CD14-positive monocyte (primary cell): Measurements from ENCODE around the gene CYP4V2. TPM values are rescaled to one million over a fixed set of nuclear protein-coding genes. Genes with fewer than 3 reads are reported as not detected.

Experiments
- DNase-seq, 3 donors: peaks; one replicate each; pipeline ENCODE4 v3.0.0-alpha.2; 2011 to 2022
- H2AFZ ChIP-seq: 2 replicates; pipeline ENCODE4 v1.6.0; 2012; ENCODE audit warnings: mild to moderate bottlenecking, low read depth, low read length, inconsistent platforms; ENCODE audit not compliant: insufficient read depth, poor library complexity, severe bottlenecking
- H3K27ac ChIP-seq, 2 donors: 1 replicate in 1 of 2; 2 replicates in 1 of 2; pipeline ENCODE4 v1.5.1; 2012 to 2013; ENCODE audit warnings: low read length in 2 of 2, control low read depth in 1 of 2, inconsistent platforms in 1 of 2, low read depth in 1 of 2, mild to moderate bottlenecking in 1 of 2
- H3K27me3 ChIP-seq, 2 donors: one replicate each; pipeline versions ENCODE4 v1.6.0 to v1.6.1; 2011 to 2013; ENCODE audit warnings: low read length in 2 of 2; ENCODE audit not compliant: control insufficient read depth in 2 of 2, insufficient read depth in 2 of 2
- H3K36me3 ChIP-seq, 2 donors: replicated peaks in 1 of 2; 1 replicate in 1 of 2; 2 replicates in 1 of 2; pipeline versions ENCODE4 v1.5.1 to v1.6.1; 2012 to 2013; ENCODE audit warnings: low read length in 2 of 2, control low read depth in 1 of 2, inconsistent platforms in 1 of 2, mild to moderate bottlenecking in 1 of 2; ENCODE audit not compliant: insufficient read depth in 2 of 2, control insufficient read depth in 1 of 2
- H3K4me1 ChIP-seq, 2 donors: 1 replicate in 1 of 2; 2 replicates in 1 of 2; pipeline versions ENCODE4 v1.5.1 to v1.6.1; 2012 to 2013; ENCODE audit warnings: low read length in 2 of 2, control low read depth in 1 of 2, inconsistent platforms in 1 of 2, mild to moderate bottlenecking in 1 of 2, moderate library complexity in 1 of 2; ENCODE audit not compliant: insufficient read depth in 2 of 2, control insufficient read depth in 1 of 2
- H3K4me2 ChIP-seq: replicated peaks from 2 replicates; pipeline ENCODE3; 2012; ENCODE audit warnings: low read length, moderate library complexity, mild to moderate bottlenecking; ENCODE audit not compliant: poor library complexity, severe bottlenecking; ENCODE audit errors: extremely low read depth
- H3K4me3 ChIP-seq, 3 experiments: fragments of 200-600 bp in 1 of 3; sonication (generic) in 1 of 3; replicated peaks in 1 of 3; 1 replicate in 2 of 3; 2 replicates in 1 of 3; pipeline ENCODE4 v1.5.1; 2011 to 2013; ENCODE audit warnings: low read length in 3 of 3, mild to moderate bottlenecking in 3 of 3, control low read depth in 2 of 3, low read depth in 2 of 3, inconsistent platforms in 1 of 3, moderate library complexity in 1 of 3
- H3K79me2 ChIP-seq: 2 replicates; pipeline ENCODE4 v1.6.0; 2012; ENCODE audit warnings: mild to moderate bottlenecking, control low read depth, inconsistent platforms, low read length, moderate library complexity; ENCODE audit not compliant: insufficient read depth
- H3K9ac ChIP-seq: 2 replicates; pipeline ENCODE4 v1.6.0; 2017; ENCODE audit warnings: low read length, mild to moderate bottlenecking; ENCODE audit not compliant: insufficient read depth, poor library complexity, severe bottlenecking
- H3K9me3 ChIP-seq, 2 donors: replicated peaks in 1 of 2; 1 replicate in 1 of 2; 2 replicates in 1 of 2; pipeline versions ENCODE4 v1.5.1 to v1.6.1; 2012 to 2013; ENCODE audit warnings: low read length in 2 of 2, control low read depth in 1 of 2; ENCODE audit not compliant: control insufficient read depth in 1 of 2, insufficient read depth in 1 of 2
- H4K20me1 ChIP-seq: 2 replicates; pipeline ENCODE4 v1.6.0; 2012; ENCODE audit warnings: mild to moderate bottlenecking, low read length, control low read depth, moderate library complexity; ENCODE audit not compliant: insufficient read depth
- H3K27ac Mint-ChIP-seq, 7 donors: one replicate each; pipeline ENCODE4 v1.8.0; 2020; ENCODE audit warnings: mild to moderate bottlenecking in 7 of 7, mixed read lengths in 7 of 7, moderate library complexity in 6 of 7, inconsistent platforms in 2 of 7
- H3K27me3 Mint-ChIP-seq, 3 donors: one replicate each; pipeline ENCODE4 v1.8.0; 2021 to 2022; ENCODE audit warnings: low read depth in 3 of 3, mild to moderate bottlenecking in 3 of 3, mixed read lengths in 3 of 3, moderate library complexity in 3 of 3, inconsistent platforms in 1 of 3
- H3K36me3 Mint-ChIP-seq, 2 donors: one replicate each; pipeline ENCODE4 v1.8.0; 2020; ENCODE audit warnings: mixed read lengths in 2 of 2, inconsistent platforms in 1 of 2, mild to moderate bottlenecking in 1 of 2
- H3K4me1 Mint-ChIP-seq: one replicate; pipeline ENCODE4 v1.8.0; 2020; ENCODE audit warnings: mild to moderate bottlenecking, mixed read lengths
- H3K4me3 Mint-ChIP-seq, 2 donors: one replicate each; pipeline ENCODE4 v1.8.0; 2020; ENCODE audit warnings: mild to moderate bottlenecking in 2 of 2, mixed read lengths in 2 of 2, moderate library complexity in 1 of 2
- H3K9me3 Mint-ChIP-seq, 7 donors: one replicate each; pipeline ENCODE4 v1.8.0; 2020 to 2022; ENCODE audit warnings: mixed read lengths in 7 of 7, mild to moderate bottlenecking in 6 of 7, moderate library complexity in 6 of 7, inconsistent platforms in 2 of 7
- CTCF ChIP-seq: fragments of 200-600 bp; IDR thresholded peaks from one replicate; pipeline ENCODE4 v1.8.0; 2022; ENCODE audit warnings: antibody characterized with exemption, mild to moderate bottlenecking
- WGBS: methylation state at CpG from one replicate; pipeline ENCODE4 v1.1.5; 2013; ENCODE audit warnings: missing lambda C conversion rate; ENCODE audit not compliant: insufficient coverage; 5-methylcytosine and 5-hydroxymethylcytosine counted together
- intact Hi-C, 2 donors: fragments of 100-400 bp; cut with micrococcal nuclease; formaldehyde crosslinking; loops; one replicate each; pipeline versions ENCODE4 v1.15.0 to v1.15.1; 2023
- polyA plus RNA-seq, 3 donors: library from polyadenylated mRNA; depleted of rRNA in 1 of 3; unstranded in 2 of 3; stranded (reverse) in 1 of 3; fragments of 300-500 nt in 2 of 3; fragments of >200 nt in 1 of 3; fragmentation: Illumina TruSeq in 2 of 3; gene quantifications; 1 replicate in 2 of 3; 2 replicates in 1 of 3; pipeline ENCODE4 v1.2.3, GENCODE V29; 2012 to 2021

CYP4V2 gene
- polyA plus RNA-seq, 3 donors, result 6.3 to 10.5 (median 6.3) TPM

GRCh38 chr4:186144946-186145569 lies 46.3 kb upstream of the CYP4V2 start:
- H3K27me3 ChIP-seq, result peaks cover 28 to 56% of the 10 kb centered on the region in 2 donors
- no peaks in the 10 kb centered on the region for H3K79me2 ChIP-seq
- peaks cover 0 to 11% (median 4%) of the 10 kb centered on the region in 7 donors for H3K9me3 Mint-ChIP-seq
- peaks cover 0 to 8% of the 10 kb centered on the region in 2 donors for H3K36me3 Mint-ChIP-seq
- no peaks in the 10 kb centered on the region for H3K36me3 ChIP-seq
- no peak overlapping the region for H3K9ac ChIP-seq
- no peak overlapping the region for H3K27ac ChIP-seq
- no peak for DNase-seq
- H2AFZ ChIP-seq, result no peak overlapping the region
- intact Hi-C loops, result no loop called here
- H3K4me3 Mint-ChIP-seq, result peak overlapping the region in 1 of 2 donors; percentile 81
- H3K4me2 ChIP-seq, result no peak overlapping the region
- H3K4me1 Mint-ChIP-seq, result peaks cover 6% of the 10 kb centered on the region
- no peaks in the 10 kb centered on the region for H4K20me1 ChIP-seq
- TF ChIP-seq CTCF, result no peak
- peaks cover 0 to 8% of the 10 kb centered on the region in 2 donors for H3K9me3 ChIP-seq
- H3K27me3 Mint-ChIP-seq, result peaks cover 40 to 65% (median 64%) of the 10 kb centered on the region in 3 donors
- no peak overlapping the region for H3K27ac Mint-ChIP-seq
- H3K4me1 ChIP-seq, result no peaks in the 10 kb centered on the region
- no peak overlapping the region for H3K4me3 ChIP-seq
- under 1% methylated on average over 39 of the region's 54 CpGs for WGBS

GRCh38 chr4:186146458-186146857 lies 44.9 kb upstream of the CYP4V2 start:
- H3K4me1 Mint-ChIP-seq, result peaks cover 6% of the 10 kb centered on the region
- Histone ChIP-seq H3K4me1 (no peaks in the 10 kb centered on the region), H3K4me2 (no peak overlapping the region), H3K9ac (no peak overlapping the region), H3K36me3 (no peaks in the 10 kb centered on the region), H3K27ac (no peak overlapping the region), H3K27me3 (peaks cover 28 to 56% of the 10 kb centered on the region in 2 donors), H4K20me1 (no peaks in the 10 kb centered on the region), H3K9me3 (peaks cover 0 to 8% of the 10 kb centered on the region in 2 donors), H3K79me2 (no peaks in the 10 kb centered on the region), H2AFZ (no peak overlapping the region), H3K4me3 (no peak overlapping the region)
- H3K4me3 Mint-ChIP-seq, result peak overlapping the region in 1 of 2 donors; percentile 59
- H3K27ac Mint-ChIP-seq, result no peak overlapping the region
- no peak for DNase-seq
- whole genome bisulfite sequencing, result 62% methylated on average over 8 of the region's 9 CpGs
- intact Hi-C loops, result no loop called here
- no peak for TF ChIP-seq CTCF
- H3K27me3 Mint-ChIP-seq, result peaks cover 40 to 68% (median 64%) of the 10 kb centered on the region in 3 donors
- peaks cover 0 to 8% of the 10 kb centered on the region in 2 donors for H3K36me3 Mint-ChIP-seq
- H3K9me3 Mint-ChIP-seq, result peaks cover 0 to 11% (median 4%) of the 10 kb centered on the region in 7 donors
